GM18520 (cell line): ENCODE data around the gene RBM3.
"Not testable (repeated sequence)": the region's sequence is repeated elsewhere in the genome, so short reads cannot be mapped to it uniquely, and the experiment has no call there.

Experiments
- ATAC-seq: cut with Tn5 transposase; IDR thresholded peaks from one replicate; pipeline ENCODE4 v1.9.1; 2021; ENCODE audit not compliant: unreplicated experiment

The RBM3 gene

GRCh38 chrX:48574270-48575266, at the start of gene RBM3:
RBM3 (plus strand) TSS chrX:48574484; CDS start chrX:48575181, 697 bp downstream.
- ATAC-seq, result peak; percentile 75

- not testable (repeated sequence) for ATAC-seq
Measured at GRCh38 chrX:48525853-48526252, 48.4 kb upstream of the RBM3 start.

DNA sequence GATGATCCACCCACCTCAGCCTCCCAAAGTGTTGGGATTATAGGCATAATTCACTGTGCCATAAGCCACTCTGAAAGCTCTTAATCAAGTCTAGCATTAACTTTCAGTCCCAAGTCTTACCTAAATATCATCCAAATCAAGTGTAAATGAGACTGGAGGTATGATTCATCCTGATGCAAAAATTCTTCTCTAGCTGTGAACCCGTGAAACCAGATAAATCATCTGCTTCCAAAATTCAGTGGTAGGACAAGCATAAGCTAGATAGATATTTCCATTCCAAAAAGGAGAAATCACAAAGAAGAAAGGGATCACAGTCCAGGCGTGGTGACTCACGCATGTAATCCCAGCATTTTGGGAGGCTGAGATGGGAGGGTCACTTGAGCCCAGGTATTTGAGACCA, 43.5 kb upstream of the RBM3 start:
- ATAC-seq, result no peak

GRCh38 chrX:48531358-48531959, 42.8 kb upstream of the RBM3 start:
- no peak for ATAC-seq

- ATAC-seq, result no peak
Measured at GRCh38 chrX:48532161-48532560, 42.1 kb upstream of the RBM3 start.

DNA sequence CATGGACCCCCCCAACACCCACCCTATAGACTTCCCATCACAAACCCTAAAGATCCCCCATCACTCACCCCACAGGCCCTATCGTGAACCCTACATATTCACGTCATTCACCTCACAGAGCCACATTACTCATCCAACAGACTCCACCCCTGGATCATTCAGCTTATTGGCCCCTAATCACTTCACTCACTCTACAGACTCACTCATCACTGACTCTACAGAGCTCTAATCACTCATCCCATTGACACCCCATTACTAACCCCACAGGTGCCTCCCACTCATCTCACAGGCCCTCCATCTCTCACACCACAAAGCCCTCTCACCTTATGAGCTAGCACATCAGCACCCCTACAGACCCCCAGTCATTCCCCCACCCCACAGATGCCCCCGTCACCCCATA, 41.1 kb upstream of the RBM3 start:
- no peak for ATAC-seq

GRCh38 chrX:48538641-48539344, 35.5 kb upstream of the RBM3 start:
- no peak for ATAC-seq

DNA sequence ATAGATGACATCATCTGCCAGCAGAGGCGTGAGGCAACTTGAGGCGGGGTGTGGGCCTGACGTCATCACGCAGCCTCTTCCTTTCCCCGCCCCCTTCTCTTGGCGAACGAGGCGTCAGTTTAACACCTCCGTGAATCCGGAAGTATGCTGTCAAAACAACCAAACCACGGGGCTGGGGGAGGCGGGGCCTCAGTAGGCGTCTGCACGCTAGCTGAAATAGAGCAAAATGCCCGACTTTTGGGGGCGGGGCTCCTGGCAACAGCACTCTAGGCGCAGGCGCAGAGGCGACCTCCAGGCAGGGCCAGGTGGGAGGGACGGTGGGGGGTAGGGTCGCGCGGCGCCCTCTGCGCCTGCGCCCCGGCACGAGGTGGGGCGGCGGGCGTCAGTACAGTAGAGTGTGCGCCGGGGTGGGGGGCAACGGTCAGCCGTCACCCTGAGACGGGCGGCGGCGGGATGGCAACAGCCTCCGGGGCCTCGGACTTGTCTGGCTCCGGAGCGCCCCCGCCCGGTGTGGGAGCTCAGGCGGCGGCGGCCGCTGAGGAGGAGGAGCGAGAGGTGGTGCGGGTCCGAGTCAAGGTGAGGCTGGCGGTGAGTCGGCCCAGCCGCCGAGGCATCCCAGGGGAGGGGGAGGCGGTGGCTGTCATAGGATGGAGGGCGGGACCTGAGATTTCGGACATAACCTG, 34.8 kb upstream of the RBM3 start, which contains the start of gene TBC1D25:
TSS of gene TBC1D25 (plus strand) at position 370 of the 683 bp plus-strand sequence. CDS start at position 454, 84 bp downstream.
- ATAC-seq, result peak; percentile 69

DNA sequence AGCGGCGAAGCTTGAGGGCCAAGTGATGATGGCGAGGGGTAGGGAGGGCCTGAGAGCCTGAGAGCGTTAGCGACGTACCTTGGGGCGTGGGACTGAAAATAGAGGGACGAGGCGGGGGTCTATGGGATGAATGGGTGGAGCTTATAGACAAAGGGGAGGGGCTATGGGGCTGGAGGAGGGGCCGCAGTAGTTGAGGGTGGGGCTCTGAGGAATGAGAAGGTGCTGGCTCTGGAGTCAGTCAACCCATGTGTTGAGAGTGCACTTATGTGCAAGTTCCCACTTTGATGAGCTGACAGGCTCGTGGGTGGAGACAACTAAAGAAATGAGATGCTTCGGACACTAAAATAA, 34.3 kb upstream of the RBM3 start:
- ATAC-seq, result peak; percentile 11

- ATAC-seq, result no peak
Measured at GRCh38 chrX:48540480-48540879, 33.8 kb upstream of the RBM3 start.

DNA sequence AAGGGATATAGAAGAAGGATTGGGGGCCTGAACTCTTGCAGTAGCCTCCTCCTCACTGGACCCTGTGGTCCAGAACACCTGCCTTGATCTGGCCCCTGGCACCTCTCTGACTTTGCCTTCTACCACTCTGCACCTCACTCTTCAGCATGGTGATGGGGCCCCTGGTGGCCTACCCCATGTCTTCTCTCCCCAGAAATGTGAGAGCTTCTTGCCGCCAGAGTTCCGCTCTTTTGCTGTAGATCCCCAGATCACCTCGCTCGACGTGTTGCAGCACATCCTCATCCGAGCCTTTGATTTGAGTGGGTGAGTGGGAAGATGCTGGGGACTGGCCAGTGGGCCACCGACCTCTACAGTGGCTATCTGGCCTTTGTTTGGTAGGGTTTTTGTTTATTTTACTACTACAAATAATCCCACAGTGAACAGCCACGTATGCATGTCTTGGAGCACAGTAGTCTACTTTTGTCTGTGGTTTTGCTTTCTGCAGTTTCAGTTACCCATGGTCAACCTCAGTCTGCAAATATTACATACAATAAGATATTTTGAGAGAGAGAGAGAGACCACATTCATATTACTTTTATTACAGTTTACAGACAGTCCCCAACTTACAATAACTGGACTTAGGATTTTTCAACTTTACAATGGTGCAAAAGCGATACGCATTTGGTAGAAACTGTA, 33.0 kb upstream of the RBM3 start:
- no peak for ATAC-seq

DNA sequence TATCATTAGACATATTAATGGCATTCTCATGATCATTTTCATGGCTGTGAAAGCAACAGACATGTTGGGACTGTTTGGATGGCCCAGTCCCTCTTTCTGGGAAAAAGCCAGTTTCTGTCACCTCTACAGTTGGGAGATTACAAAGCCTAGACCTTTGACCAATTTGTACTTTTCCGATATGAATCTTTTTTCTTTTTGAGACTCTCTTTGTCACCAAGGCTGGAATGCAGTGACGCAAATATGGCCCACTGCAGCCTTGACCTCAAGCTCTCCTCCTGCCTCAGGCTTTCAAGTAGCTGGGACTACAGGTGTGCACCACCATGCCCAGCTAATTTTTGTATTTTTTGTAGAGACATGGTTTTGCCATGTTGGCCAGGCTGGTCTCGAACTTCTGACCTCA, 25.4 kb upstream of the RBM3 start:
- no peak for ATAC-seq

GRCh38 chrX:48555731-48556325, 18.5 kb upstream of the RBM3 start:
- ATAC-seq, result not testable (repeated sequence)

DNA sequence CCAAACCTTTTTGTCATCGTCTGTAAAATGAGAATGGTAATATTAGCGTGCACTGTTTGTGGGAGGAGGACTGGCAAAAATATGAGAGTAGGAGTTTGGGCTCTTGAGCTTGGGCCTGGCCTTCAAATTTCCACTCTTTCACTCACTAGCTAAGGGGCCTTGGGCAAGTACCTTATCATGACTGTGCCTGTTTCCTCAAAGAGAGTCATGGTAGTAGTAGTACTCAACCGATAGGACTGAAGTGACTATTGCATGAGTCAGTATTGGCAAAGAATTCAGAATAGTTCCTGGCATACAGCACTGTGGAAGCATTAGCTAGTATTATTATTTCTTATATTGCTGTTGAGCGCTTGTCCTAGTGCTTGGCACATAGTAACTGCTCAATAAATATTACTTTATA, 16.0 kb upstream of the RBM3 start:
- ATAC-seq, result no peak

- no peak for ATAC-seq
Measured at GRCh38 chrX:48559636-48560035, 14.6 kb upstream of the RBM3 start.

DNA sequence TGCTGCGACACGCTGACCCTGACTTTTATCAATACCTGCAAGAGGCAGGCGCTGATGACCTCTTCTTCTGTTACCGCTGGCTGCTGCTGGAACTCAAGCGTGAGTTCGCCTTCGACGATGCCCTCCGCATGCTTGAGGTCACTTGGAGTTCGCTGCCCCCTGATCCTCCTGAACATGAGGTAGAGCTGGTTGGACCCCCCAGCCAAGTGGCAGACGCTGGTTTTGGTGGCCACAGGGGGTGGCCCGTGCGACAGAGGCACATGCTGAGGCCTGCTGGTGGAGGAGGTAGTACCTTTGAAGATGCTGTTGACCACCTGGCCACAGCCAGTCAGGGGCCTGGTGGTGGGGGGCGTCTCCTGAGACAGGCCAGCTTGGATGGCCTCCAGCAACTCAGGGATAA, 14.2 kb upstream of the RBM3 start:
- ATAC-seq, result no peak

GRCh38 chrX:48560681-48561080, 13.6 kb upstream of the RBM3 start:
- ATAC-seq, result no peak

- peak; percentile 39 for ATAC-seq
Measured at GRCh38 chrX:48569958-48570357, 4.3 kb upstream of the RBM3 start.

GRCh38 chrX:48573690-48574269, 504 bp upstream of the RBM3 start:
- ATAC-seq, result no peak

DNA sequence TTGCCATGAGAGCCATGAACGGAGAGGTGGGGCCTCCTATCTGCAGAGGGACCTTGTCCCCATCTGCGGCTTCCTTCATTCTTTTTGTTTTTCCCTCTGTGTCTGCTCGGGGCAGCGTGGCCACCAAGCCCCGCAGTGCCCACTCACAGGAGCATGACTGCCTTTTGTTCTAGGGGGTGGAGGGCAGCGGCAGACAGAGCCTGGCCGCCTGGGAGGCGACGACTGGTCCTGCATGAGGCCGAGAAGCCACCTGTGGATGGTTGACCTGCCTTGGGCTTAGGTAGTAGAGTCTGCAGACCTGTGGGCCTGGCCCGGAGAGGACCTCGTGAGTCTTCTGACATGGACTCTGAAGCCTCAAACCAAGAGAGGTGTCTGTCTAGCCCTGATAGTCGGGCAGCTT, 1.4 kb downstream of the RBM3 start:
- no peak for ATAC-seq
